NK-92 treated with Interleukin-12 subunit alpha and Interleukin-12 subunit beta, amount 100 ng/mL, for 24 hours (cell line): ENCODE measurements around the gene STAP2.
"Not testable (repeated sequence)": the region's sequence is repeated elsewhere in the genome, so short reads cannot be mapped to it uniquely, and the experiment has no call there.

Source experiments
- DNase-seq: peaks from one replicate; lab custom pipeline; 2025; lab: John Stamatoyannopoulos, UW

STAP2 gene

GRCh38 chr19:4357921-4358326 lies 19.3 kb upstream of the STAP2 start:
- DNase-seq: no peak

GRCh38 chr19:4357095-4357797 lies 18.6 kb upstream of the STAP2 start:
- no peak for DNase-seq

- DNase-seq: no peak
Observed at GRCh38 chr19:4354897-4355296, 16.3 kb upstream of the STAP2 start.

GRCh38 chr19:4354282-4354681 lies 15.7 kb upstream of the STAP2 start:
- no peak for DNase-seq

GRCh38 chr19:4352701-4353121 lies 14.1 kb upstream of the STAP2 start:
- DNase-seq: peak; percentile 23

GRCh38 chr19:4350726-4351125 lies 12.1 kb upstream of the STAP2 start:
- DNase-seq: no peak

- DNase-seq: no peak
Observed at GRCh38 chr19:4350111-4350510, 11.5 kb upstream of the STAP2 start.

- DNase-seq: not testable (repeated sequence)
Observed at GRCh38 chr19:4349225-4349624, 10.6 kb upstream of the STAP2 start.

- no peak for DNase-seq
Observed at GRCh38 chr19:4347521-4347920, 8.9 kb upstream of the STAP2 start.

- no peak for DNase-seq
Observed at GRCh38 chr19:4346020-4346383, 7.4 kb upstream of the STAP2 start.

- DNase-seq: no peak
Observed at GRCh38 chr19:4345342-4346019, 6.9 kb upstream of the STAP2 start.

GRCh38 chr19:4343370-4344307 lies 5.0 kb upstream of the STAP2 start, which contains the start of gene MPND:
Gene MPND (plus strand): TSS chr19:4343562. CDS start chr19:4343594, 32 bp downstream.
- peak; percentile 74 for DNase-seq

- DNase-seq: peak; percentile 93
Observed at GRCh38 chr19:4342615-4343369, 4.2 kb upstream of the STAP2 start.

- no peak for DNase-seq
Observed at GRCh38 chr19:4342314-4342614, 3.6 kb upstream of the STAP2 start.

GRCh38 chr19:4337906-4338440 lies 654 bp downstream of the STAP2 start:
- no peak for DNase-seq

- DNase-seq: no peak
Observed at GRCh38 chr19:4334929-4335570, 3.6 kb downstream of the STAP2 start.

GRCh38 chr19:4329858-4330257 lies 8.8 kb downstream of the STAP2 start:
- DNase-seq: no peak

GRCh38 chr19:4328991-4329681 lies 9.5 kb downstream of the STAP2 start:
- not testable (repeated sequence) for DNase-seq

- DNase-seq: no peak
Observed at GRCh38 chr19:4328243-4328990, 10.2 kb downstream of the STAP2 start.

- DNase-seq: no peak
Observed at GRCh38 chr19:4327877-4328242, 10.8 kb downstream of the STAP2 start.
